Right lung (tissue), 5 donors: ENCODE results near the gene PROCA1. TPM values are rescaled to one million over a fixed set of nuclear protein-coding genes. Genes with fewer than 3 reads are reported as not detected.
A peak's percentile ranks its signal among the peaks of the same experiment; 100 is the strongest.
"Not testable (repeated sequence)": the region's sequence is repeated elsewhere in the genome, so short reads cannot be mapped to it uniquely, and the experiment has no call there.

ENCODE experiments used
- DNase-seq, 2 donors: peaks; one replicate each; pipeline ENCODE4 v3.0.0-alpha.2; 2013
- polyA plus RNA-seq, 5 donors: library from polyadenylated mRNA; unstranded; fragments of 120-200 nt; gene quantifications; one replicate each; pipeline versions ENCODE4 v1.2.1 to v1.2.3, GENCODE V29; 2013; ENCODE audit warnings: inconsistent platforms in 1 of 5, low replicate concordance in 1 of 5; ENCODE audit not compliant: insufficient read length in 5 of 5, insufficient read depth in 1 of 5

Gene PROCA1
- polyA plus RNA-seq, 5 donors = 5.7 to 7.1 (median 6.6) TPM

DNA sequence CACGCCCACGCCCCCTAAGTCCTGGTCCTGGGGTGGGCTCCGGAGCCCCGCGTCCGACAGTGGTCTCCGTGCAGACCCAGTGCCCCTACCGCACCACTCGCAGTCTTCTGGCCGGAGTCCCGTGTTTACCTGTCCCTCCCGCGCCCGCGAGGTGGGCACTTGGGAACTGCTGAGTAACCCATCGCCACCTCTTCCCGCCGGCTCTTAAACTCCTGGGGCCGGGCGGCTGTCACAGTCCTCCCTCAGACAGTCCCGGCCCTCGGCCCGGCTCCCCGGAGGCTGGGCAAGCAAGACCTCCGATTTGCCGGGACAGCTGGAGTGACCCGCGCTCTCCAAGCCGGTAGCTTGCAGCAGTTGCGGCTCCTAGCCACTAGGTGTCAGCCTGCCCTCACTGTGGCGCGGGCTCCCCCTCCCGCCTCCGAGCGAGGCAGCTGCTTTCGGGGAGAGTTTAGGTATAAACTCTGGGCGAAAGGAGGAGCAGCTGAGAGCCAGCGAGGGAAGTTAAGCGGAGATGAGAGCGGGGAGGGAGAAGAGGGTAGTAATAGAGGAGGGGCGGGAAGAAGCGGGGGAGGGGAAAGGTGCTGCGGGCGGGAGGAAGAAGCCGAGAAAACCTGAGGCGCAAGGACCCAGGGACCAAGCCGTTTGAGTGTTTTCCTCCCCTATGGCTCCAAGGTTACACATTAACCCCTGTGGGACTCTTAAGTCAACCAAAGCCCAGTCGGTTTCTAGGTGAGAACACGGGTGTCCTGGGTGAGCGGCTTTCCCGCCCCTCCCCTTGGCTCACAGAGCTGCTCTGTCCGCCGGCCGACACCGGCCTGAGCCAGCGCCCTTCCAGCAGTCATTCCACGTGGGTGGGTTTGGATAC is 15.2 kb upstream of the PROCA1 start:
- peak; percentile 94 to 96 for DNase-seq

DNA sequence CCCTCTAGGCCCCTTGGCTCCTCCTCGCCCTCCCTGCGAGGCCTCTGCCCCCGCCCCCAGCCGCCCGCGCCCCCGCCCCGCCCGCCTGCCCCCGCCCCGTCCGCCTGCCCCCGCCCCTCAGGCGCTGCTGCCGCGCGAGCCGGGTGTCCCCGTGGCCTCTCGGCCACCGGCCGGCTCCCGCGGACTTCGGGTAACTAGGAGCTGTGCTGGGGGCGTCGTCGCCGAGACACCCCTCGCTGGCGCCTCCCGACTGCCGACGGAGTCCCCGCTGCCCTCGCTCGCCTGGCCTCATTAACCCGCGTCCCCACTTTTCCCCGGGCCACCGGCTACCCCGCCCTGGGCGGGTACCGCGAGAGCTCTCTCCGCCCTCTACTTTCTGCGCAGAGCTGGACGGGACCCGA is 14.5 kb upstream of the PROCA1 start, which contains the start of gene TLCD1:
Gene TLCD1 (minus strand): TSS at position 8 of the 401 bp plus-strand sequence. CDS start 136 bp downstream, outside the sequence.
- peak; percentile 74 to 84 for DNase-seq

DNA sequence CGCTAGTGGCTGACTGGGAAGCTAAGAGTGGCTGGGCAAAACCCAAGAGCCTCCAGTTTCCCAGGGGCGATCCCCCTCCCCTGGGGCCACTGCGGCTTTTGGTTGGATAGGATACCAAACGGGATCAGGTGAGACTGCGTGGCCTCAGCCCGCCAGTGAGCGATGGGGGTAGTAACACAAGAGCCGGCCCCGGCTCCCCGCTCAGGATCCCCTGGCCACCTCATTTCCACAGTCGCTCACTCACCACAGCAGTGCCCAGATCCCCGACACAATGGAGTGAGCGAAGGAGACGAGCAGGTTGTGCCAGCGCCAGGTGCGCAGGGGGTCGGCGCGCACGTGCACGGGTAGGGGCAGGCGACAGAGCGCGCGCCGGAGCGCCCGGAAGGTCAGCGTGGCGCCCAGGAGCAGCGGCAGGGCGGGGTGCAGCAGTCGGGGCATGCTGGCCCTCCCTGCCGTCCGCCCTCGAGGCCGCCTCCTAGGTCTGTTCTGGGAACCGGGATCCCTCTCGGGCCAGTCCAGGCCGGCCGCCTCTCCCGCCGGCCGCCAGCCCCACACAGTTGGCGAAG is 14.1 kb upstream of the PROCA1 start:
- DNase-seq = no peak

DNA sequence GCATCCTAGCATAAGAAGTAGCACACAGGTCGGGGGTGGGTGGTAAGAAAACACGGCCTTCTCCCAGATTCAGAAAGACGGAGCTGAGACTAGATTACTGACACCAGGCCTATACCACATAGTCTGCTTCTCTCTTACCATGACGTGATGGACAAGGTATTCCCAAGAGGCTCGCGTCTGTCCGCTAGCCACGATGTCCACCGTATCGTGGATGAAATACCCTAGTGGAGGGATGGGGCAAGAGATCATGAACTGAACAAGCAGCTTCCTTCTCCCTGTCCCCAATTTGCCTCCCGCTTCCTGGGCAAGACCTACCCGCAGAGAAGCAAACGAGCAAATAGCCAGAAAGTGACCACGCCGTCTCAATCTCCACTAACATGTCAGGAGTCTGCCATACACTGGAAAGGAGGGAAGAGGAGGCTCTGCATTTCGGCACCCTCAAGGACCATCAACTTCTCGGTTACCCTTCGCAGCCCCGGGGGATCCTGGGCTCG is 13.5 kb upstream of the PROCA1 start:
- no peak for DNase-seq

DNA sequence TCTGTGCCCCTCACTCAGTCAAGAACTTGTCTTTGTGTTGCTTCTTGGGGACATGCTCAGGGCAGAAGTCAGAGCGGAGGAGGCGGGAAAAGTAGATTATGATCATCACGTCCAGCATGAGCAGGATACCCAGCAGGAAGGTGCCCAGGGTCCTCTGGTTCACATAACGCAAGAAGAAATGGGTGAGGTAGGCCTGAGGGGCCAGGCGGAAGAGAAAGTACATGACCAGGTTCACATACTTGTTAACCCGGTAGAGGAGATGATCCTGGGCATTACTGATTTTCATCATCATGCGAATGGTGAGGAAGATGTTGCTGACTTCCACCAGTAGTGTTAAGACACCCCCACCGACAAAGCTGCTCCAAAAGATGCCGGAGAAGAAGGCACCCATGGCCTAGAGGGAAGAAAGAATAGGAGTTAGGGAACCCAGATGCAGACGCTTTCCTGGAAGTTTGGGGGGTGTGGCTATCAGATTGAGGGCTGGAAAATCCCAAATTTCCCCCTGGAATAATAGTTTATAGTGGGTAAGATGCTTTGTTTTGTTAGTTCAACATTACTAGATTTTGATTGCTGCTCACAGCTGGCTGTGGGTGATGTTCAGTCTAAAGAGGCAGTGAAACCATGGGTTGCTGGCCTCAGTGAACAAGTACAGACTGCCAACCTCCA is 12.9 kb upstream of the PROCA1 start:
- no peak for DNase-seq

DNA sequence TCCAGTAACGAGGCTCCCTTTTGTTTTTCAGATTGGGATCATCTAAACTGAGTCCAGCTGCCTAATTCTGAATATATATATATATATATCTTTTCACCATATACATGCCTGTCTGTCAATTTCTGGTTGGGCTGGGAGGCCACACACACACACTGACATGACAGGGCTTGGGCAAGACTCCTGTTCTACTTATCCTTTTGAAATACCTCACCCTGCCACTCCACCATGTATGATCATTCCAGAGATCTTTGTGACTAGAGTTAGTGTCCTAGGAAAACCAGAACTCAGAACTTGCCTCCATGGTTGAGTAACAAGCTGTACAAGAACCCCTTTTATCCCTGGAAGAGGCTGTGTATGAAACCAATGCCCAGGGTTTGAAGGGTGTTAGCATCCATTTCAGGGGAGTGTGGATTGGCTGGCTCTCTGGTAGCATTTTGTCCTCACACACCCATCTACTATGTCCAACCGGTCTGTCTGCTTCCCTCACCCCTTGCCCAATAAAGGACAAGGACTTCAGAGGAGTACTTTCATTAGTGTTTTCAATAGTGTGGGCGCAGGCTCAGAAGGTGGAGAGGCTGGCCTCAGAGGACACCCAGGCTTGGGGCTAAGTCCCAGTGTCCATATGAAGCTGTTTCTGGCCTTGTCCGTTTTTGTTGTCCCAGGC is 12.3 kb upstream of the PROCA1 start:
- not testable (repeated sequence) for DNase-seq

DNA sequence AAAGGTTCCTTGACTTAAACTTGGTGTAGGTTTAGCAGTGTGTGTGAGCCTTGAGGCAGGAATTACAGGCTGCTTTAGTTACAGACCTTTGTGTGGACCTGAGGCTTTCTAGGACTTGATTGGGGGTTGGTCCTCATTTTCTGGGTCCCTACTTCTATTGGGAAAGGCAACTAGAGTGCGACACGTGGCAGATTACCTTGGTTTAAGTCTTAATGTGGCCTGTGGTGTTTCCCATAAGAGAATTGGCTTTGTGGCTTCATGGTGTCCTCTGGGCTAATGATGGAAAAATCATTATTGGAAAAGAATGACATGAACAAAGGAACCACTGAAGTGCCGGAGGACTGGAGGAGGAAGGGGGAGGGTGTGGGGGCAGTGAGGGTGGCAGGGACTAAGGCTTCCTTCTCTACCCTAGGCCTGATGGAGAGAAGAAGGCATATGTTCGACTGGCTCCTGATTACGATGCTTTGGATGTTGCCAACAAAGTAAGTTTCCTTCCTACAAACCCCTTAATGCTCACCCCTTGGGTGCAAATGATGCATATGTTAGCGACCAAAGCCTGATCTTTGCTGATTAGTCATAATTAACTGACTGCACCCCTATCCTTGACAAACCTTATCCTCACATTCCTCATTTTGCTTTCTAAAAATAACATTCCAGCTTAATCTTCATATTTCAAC is 11.6 kb upstream of the PROCA1 start:
- no peak for DNase-seq

DNA sequence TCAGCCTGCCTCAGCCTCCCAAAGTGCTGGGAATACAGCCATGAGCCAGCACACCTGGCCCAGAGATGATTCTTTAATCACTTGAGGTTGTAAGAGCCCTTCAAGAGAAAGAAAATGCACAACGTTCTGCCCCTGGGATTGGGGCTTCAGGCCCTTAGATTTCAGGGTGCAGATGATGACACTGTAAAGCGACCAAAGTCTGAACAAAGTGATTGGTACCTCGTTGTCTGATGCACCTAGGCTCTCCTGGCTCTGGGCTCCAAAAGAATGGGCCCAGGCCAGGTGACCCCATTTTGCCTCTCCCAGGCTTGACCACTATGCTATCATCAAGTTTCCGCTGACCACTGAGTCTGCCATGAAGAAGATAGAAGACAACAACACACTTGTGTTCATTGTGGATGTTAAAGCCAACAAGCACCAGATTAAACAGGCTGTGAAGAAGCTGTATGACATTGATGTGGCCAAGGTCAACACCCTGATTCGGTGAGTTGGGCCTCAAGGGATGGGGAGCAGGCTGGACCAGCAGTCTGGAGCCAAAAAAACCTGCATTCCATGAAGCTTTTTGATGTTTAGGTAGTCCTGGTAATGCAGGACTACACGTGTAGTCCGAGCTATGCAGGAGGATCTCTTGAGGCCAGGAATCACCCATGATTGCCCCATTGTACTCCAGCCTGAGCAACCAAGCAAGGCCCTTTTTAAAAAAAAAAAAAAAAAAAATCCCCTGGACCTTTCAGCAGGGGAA is 10.9 kb upstream of the PROCA1 start:
- DNase-seq = no peak

DNA sequence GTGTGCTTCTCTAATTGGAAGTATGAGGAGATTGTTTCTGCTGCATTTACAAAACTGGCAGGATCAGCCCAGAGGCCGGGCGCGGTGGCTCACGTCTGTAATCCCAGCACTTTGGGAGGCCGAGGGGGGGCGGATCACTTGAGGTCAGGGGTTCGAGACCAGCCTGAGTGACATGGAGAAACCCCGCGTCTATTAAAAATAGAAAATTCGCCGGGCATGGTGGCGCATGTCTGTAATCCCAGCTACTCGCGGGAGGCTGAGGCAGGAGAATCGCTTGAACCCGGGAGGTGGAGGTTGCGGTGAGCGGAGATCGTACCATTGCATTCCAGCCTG is 9.3 kb upstream of the PROCA1 start:
- DNase-seq = not testable (repeated sequence)

DNA sequence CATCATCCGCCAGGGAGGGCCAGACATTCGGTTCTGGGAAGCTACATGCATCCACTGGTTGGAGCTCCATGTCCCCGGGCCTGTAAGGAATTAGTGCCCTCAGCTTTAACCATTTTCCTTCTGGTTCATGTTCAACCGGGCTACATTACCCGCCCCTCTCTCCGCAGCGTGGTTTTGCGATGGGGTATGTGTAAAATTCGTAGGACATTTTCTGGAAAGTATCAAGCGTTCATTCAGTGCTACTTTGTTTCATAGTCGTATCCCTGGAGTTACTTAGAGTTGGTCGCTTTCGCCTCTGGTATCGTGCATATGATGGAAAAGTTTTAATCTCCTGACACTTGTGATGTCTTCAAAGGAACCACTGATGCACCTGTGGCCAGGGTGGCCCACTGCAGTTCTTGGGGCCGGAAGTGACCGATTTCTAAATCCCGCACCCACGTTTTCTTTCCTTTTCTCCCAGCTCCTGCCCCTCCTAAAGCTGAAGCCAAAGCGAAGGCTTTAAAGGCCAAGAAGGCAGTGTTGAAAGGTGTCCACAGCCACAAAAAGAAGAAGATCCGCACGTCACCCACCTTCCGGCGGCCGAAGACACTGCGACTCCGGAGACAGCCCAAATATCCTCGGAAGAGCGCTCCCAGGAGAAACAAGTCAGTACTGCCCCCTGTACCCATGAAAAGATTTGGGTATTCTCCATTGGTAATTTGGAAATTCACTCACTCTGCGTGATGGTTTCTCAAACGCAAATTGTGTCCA is 8.7 kb upstream of the PROCA1 start:
- DNase-seq = no peak

DNA sequence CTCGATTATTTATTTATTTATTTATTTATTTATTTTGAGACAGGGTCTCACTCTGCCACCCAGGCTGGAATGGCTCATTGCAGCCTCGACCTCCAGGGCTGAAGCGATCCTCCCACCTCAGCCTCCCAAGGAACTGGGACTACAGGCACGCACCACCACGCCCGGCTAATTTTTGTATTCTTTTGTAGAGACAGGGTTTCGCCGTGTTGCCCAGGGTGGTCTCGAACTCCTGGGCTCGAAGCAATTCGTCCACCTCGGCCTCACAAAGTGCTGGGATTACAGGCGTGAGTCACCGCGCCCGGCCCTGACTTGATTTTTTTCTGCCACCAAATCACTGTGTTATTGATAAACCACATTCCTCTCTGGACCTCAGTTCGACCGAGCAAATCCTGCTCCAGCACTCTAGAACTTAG is 7.3 kb upstream of the PROCA1 start:
- DNase-seq = no peak

DNA sequence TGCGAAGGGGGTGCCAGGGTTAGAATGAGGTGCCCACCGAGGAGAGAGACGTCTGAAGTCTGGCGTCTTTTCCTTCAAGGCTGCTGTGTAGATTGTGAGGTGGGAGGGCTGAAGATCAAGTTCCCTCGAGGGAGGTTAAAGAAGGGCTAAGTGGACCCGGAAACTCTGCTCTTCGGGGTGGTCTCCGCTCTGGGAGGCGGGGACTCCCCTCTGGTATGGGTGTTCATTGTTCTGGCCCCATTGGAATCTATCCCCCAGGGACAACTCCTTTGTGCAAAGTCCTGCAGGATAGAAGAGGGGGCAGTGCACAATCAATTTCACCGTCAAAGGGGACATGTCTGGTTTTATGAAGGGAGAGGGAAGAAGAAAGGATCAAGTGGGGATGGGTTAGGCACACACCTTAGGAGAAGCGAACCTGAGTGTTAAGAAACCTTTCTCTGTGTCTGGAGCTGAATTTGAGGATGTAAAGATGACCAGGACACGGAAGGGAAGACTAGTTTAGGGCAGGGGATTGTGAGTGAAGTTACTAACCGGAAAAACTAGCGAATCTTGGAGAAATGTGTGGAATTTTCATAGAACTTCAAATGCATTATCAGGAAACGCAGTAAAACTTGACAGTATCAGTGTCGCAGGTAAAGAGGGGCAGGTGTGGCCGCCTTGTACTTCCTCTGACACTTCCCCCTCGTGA is 6.8 kb upstream of the PROCA1 start:
- peak; percentile 12 to 76 for DNase-seq

DNA sequence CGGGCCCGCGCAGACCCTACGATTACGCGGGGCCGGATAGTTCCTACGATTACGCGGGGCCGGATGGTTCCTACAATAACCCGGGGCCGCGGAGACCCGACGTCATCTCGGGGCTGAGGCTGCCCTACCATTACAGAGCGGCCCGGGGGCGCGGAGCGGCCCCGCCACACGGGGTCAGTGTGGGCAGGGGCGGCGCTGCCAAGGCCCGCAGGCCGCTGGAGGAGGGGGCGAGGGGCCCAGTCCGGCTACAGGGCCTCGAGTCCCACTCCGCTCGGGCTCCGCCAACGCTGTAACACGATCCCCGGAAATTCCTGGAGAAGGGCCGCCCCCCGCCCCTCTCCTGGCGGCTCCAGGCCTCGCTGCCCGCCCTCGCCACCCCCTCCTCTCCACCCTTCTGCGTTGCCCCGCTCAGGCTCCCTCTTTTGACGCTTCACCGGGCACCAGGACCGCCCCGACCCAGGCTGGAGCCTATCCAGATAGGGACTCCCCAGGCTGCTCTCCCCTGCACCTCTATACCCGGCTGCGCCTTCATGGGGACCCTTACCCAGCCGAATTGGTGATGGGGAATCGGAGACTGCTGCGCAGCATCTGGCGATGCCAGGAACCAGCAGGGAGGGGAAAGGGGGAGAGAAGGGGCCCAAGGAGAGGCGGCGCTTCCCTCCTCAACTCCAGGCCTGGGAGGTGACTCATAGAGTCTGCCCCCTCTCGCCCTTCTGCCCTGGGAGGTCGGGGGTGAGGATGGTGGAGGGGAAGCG is 6.1 kb upstream of the PROCA1 start, which contains the start of gene RAB34:
Gene RAB34 (minus strand): TSS at position 291 of the 755 bp plus-strand sequence. CDS start 602 bp downstream, outside the sequence.
- DNase-seq = peak; percentile 92 to 93

DNA sequence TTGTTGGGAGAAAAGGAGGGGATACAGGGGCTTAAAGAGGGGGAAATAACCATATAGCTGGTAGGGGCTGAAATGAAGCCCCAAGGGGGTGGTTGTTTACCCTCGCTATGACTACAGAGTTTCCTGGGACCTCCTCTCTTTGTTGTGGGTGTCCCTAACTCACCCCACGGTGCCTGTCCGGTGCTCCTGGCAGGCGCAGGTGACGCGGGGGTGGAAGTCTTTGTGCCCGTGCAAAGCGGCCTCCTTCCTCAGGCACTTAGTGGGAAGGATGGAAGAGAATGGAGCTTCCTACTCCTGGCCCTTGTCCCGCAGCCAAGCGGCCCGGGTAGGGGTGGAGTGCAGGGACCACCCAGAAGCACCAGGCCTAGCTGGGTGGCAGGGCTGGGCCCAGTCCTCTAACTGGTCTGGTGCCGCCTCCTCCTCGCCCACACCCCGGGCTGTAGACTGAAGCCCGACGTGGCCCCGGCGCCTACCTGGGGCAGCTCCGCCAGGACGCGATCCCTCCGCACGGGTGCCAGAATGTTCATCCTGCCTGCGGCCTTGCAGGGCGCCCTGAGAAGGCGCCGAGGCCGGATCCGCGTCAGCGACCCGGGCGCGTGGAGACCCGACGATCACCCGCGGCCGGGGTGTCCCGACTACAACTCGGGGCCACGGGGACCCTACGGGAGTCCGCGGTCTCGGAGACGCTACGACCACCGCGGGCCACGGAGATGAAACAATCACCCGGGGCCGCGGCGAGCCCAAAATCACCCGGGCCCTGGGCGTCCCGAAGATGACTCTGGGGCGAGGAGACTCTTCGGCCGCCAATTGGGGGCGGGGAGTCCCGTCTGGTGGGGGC is 5.3 kb upstream of the PROCA1 start:
- peak; percentile 45 to 58 for DNase-seq

DNA sequence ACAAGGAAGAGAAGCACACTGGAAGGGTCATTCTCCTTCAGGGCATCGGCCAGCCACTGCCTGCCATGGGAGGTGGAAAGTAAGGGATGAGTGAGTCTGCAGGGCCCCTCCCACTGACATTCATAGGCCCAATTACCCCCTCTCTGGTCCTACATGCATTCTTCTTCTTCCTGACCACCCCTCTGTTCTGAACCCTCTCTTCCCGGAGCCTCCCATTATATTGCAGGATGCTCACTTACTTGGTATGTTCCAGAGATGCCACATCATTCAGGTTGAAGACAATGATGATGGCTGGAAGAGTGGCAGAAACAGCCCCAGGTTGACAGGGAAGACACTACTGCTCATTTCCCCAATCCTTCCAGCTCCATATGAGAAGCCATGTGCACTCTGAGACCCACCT is 3.5 kb upstream of the PROCA1 start:
- DNase-seq = no peak

DNA sequence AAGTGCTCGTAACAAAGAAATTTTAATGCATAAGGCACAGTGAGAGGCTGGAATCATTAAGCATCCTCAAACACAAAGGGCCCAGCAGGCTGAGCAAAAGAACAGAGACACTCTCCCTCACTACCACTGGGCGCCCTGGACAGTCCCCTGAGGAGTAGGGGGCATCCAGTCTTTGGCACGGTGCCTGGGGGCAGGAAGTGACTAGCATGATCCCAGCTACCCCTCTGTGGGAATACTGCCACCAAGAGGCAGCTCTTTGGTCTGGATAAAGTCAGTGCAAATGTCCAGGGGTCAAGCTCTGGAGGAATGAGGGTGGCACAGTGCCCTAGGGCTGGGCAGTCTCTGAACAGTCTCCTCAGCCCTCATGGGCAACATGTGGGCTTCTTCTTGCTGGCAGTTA is 2.6 kb upstream of the PROCA1 start:
- DNase-seq = no peak

DNA sequence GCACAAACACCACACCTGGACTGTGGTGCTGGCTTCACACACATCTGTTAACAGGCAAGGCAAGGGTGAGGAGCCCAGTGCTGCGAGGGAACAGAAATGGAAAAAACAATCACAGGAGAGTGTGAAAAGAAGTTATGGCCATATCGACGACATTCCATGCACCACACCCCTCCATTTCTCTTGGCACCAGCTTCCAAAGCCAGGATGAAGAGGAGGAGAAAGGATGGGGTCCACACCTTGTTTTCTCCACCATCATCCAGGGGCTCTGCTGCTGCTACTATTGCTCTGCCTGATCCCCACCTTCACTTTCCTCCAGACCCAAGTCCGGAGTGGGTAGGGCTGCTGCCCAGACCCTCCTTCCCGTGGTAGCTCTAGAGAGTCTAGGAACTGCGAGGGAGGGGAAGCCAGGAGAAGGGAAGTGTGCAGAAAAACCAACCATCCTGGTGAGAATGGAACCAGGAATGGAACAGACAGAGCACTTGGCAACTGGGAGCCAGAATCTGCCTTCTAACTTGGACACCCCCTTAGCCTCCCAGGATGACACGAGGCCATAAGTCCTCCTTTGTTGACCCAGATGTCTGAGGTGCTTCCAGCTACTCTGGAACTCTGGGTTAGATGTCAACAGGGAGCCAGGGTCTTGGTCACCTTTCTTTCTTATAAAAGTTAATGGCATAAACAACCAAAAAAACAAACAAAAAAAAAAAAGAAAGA is 1.2 kb upstream of the PROCA1 start:
- no peak for DNase-seq
